Lung microvascular endothelial cell (primary cell): ENCODE measurements around the gene CTRB2. TPM values are rescaled to one million over a fixed set of nuclear protein-coding genes. Genes with fewer than 3 reads are reported as not detected.

Experiments
- DNase-seq, 2 donors: peaks; one replicate each; pipeline versions ENCODE4 v3.0.0 to v3.0.0-alpha.2; 2010; ENCODE audit warnings: low read depth in 2 of 2
- total RNA-seq: library from RNA; depleted of rRNA; stranded (reverse); fragments of >200 nt; gene quantifications from 2 replicates; pipeline ENCODE4 v1.2.1, GENCODE V29; 2014

Gene CTRB2
- not detected in 2 replicates for total RNA-seq

DNA sequence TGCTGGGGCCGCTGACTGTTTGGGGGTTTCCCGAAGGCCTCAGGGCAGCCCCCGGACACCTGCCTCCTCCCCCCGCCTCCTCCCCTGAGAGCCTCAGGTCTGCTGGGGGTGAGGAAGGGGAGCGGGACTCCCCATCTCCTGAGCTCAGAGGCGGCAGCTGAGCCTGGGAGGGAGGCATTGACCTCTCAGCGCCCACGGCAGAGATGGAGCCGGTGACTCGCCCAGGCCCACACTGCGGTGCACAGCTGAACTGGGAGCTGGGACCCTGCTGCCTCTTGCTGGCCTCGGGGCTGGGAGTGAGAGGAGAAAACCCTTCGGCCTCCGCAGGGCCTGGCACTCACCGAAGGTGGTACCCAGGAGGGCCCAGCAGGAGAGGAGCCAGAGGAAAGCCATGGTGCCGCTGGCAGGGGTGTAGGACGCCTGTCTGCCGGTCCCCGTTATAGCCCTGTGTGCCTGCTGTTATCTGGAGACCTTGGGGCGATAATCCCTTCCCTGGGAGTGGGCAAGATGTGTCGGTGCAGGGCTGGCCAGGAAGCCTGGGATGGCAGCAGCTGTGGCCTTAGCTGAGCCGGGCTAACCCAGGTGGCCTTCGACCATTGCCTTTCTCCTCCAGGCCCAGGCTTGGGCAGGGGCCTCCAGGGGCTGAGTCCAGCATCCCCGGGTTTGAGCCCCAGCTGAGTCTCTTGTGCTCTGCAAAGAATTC lies at the start of gene CTRB2:
Gene CTRB2, minus strand, starts transcription at position 413 of the 703 bp plus-strand sequence. Its CDS starts 20 bp downstream, at position 393.
- DNase-seq, result no peak

DNA sequence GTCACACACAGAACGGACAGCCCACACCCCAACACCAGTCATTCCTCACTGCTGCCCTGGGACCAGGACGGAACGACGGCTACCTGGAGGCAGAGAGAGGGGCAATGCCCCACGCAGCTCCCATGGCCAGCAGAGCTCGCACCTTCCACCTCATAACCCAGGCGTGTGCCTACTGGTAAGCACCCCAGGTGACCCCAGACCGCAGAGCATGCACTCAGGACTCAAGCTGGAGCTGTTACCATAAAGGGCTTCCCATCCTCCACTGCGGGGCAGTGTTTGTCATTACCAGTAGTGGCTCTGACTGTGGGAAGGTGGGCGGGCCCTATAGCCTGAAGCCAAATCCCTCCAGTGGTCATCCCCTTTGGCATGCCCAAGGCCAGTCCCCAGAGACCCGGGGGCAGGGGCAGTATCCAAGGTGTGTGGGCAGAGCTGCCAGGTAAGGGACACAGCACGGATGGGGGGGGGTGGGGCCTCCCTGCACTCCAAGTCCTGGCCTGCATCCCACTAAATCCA lies 49.2 kb upstream of the CTRB2 start:
- peak; percentile 57 to 85 for DNase-seq

DNA sequence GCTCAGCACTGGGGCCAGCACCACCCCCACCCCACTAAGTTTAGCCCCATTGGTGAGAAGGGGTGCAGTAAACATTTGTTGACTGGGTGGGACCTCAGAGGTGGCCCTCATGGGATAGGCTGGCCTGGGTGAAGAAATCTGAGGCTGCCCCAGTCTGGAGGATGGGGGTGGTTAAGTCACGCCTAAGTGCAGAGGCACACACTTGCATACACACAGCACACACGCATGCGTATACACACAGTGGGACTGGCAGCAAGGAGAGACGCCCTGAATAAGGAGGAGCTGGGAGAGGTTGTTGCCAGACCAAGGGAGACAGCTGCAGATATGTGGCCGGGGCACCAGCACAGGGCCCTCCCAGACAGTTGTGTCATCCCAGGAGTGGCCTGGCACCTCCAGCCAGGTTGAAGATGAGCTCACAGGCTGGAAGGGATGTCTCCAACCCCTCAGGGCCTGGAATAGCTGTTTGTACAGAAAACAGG lies 47.4 kb upstream of the CTRB2 start:
- peak; percentile 40 to 84 for DNase-seq

DNA sequence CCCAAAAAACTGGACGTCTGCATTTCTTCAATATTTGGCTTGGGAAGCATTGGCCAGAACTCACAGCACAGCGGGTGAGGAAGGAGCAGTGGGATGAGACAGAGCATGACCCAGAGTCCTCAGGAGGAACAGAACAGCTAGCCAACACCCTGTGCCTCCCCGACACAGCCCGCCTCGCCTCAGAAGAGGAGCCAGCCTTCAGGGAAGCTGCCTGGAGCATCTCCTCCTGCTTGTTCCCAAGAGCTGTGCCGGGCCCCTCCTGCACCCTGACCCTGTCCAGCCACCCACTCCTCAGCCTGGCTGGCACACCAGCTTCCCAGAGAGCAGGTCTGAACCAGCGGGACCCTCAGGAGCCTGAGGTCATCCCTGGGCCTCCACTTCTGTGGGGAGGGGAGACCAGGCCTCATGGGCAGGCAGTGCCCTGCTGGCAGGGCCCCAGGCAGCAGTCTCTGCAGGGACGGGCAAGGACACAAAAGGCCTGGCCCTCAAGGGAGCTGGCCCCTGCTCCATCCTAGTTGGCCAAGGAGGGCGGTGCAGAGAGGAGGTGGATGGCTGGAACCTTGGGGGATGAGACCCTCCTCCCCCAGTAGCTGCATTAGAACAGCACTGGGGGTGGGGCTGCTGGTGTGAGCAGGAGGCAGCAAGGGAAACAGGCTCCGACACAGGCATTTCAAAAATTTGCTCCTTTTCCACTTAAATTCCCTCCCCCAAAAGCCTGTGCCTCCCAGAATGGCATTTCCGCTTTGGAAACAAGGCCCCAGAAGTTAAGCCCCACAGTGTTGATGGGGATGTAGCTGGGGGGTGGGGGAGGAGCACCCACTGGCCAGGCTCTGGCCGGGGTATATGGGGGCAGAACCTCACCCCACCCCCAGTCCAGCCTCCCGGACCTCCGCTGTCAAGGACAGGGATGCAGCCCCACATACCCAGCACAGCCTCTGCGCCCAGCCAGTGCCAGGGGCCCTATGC lies 46.3 kb upstream of the CTRB2 start:
- peak; percentile 51 to 79 for DNase-seq

DNA sequence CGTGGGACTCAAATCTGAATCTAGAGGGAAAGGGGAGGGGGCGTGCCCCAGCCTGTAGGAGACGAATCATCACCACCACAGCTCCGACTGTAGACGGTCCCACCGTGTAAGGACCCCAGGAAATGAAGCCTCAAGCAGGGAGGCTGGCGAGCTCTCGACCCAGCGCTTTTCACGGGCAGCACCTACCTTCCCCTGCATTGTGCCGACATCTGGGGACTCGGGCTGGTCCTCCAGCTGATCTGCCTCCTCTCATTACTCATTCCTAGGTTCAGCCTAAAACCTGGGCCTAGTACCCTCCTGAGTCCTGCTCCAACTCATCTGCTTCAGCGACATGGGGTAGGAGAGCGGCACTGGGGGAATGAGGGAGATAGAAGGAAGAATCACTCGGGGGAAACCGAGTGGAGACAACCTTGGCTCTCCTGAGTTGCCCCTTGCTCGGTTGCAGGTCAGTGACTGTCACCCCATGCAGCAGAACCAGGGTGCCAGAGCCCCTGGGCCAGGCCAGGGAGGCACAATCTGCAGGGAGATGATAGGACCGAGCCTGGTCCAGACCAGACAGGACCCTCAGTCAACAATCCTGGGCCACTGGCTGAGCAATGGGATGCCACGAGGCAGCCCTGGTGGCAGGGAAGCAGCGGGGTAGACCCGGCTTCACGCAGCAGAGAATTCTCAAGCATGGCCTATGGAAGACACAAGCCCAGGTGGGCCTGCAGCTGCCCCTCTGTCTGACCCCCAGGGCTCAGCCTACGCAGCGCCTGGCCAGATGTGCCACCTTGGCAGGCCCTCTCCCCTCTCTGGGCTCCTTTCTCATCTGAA lies 45.3 kb upstream of the CTRB2 start:
- no peak for DNase-seq

DNA sequence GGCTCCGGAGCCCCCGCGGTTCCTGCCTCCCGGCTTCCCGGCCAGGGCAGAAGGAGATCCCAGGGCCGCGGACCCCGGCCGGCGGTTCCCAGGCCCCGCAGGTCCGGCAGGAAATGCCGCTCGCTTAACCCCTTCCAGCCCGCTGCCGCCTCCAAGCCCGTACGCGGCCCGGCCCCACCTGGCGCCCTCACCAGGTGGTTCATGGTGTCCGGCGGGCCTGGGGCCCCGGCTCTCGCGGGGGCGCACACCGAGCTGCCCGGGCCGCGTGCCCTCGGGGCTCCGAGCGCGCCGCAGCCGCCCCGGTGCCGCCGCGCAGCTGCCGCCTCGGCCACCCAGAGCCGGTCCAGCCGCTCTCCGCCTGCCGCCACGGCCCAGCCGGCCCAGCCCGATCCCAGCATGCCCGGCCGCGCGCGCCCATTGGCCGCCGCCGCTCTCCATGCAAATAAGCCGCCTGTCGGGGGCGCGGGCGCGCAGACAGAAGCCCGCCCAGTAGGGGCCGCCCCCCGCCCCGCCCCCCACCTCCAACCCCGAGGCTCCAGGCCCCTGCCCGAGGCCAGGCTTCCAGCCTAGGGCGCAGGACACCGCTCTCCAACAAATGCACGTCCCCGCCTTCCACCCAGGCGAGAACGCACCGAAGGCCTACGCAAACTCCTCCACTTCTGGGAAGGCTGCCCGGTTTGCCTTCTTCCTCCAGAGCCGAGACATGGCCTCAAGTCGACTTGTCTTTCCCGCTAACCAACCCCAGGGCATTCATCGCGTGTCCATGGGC lies 44.5 kb upstream of the CTRB2 start, which contains the start of gene BCAR1:
Gene BCAR1, minus strand, starts transcription at position 345 of the 769 bp plus-strand sequence. Its CDS starts 142 bp downstream, at position 203.
- peak; percentile 92 to 95 for DNase-seq

DNA sequence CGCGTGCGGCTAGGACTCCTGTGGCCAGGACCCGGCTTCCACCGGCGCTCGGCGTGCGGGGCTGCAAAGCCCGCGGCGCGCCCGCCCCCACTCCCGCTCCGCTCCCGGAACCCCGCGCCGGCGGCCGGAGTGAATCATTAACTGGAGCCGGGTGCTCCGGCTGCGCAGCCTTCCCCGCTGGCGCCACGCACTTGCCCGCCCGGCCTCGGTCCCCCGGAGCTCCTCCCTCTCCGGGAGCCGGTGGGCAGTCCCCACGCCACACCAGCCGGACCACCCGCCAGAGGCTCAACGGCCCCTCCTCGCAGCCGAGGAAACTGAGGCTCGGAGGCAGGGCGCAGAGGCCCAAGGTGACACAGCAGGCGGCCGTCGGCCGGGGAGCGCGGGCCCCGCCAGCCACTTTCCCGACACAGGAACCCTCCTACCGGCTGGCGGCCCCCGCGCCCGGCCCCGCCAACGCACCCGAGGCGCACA lies 43.9 kb upstream of the CTRB2 start:
- DNase-seq, result peak in 1 of 2 donors; percentile 56

DNA sequence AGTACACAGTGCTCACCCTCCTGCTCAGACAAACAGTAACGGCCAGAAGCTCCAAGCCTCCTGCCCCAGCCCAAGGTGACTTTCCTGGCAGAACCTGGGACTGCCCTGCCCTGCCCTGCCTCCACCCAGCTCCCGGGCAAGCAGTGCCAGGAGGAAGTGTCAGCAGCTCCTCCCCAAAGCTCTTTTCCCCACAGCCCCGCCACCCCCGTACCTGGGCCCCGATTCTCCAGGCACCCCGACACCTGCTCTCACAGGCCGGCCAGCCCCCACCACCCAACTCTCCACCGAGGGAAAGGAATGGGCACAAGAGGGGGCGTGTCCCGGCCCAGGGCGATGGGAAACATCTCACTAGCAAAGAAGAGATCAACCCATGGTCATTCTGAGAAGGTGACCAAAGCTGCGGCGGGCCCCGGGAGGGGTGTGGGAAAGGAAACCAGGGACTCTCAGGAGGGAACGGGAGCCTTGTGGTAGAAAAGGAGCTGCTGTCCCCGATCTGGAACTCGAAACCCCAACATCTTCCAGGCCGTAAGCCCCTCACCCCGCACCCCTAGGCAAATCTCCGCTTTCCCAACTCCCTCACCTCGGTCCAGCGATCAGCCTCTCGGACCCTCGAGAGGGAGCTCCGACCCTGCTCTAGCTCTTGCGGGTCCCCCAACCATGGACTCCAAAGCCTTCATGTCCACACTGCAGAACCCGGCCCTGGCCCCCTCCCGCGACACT lies 43.3 kb upstream of the CTRB2 start:
- DNase-seq, result peak in 1 of 2 donors; percentile 47

DNA sequence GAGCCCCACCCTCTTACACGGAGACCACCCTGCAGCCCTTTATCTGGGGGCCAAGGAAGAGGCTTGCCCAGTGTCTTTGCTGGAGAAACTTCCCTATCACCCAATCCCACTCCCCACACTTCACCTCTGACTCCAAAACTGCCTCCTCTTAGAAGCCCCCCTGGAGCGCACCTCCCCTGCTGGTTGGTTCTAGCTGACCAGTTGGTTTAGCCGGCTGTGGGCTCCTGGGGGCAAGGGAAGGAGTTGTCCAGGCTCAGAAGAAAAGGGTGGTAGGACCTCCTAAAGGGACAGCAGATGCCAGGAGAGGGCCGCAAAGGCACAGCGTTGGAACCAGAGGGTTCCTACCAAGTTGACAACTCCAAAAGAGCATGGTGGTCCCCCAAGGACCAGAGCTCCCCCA lies 42.5 kb upstream of the CTRB2 start:
- DNase-seq, result peak in 1 of 2 donors; percentile 33

DNA sequence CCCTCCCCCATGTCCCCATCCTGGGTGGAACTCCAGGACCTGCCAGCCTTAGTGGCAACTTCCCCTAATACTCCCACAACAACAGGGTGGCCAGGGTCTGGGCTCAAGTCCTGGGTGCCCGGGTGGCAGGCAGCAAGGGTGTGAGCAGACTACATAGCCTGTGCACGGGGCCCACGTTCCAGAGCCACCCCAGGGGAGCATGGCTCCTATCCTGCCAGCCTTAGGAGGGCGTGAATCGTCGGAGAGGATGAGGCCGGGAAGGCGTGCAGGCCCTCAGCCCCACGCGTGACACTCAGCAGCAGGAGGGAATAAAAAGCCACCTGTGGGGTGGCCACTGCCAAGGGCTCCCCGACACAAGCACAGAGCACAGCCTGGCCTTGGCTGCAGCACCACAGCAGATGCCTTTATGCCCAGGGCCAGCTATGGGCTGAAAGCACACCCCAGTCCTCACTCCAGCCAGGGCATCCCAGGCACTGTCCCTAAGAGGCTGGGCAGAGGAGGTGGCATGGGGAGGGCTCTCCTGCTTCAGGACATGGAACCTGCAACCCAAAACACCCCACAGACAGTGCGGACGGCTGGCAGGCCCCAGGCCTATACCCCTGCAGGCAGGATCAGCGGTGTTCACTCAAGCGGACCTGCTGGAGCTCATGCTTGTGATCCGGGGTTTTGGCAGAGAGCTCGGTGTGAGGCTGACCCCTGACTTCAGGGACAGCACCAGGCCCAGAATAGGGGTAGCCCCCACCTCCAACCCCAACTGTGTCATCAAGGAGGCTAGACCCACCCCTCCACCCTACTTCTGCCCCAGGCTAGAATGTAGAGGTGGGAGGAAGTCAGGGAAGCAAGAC lies 41.8 kb upstream of the CTRB2 start:
- peak in 1 of 2 donors; percentile 40 for DNase-seq

DNA sequence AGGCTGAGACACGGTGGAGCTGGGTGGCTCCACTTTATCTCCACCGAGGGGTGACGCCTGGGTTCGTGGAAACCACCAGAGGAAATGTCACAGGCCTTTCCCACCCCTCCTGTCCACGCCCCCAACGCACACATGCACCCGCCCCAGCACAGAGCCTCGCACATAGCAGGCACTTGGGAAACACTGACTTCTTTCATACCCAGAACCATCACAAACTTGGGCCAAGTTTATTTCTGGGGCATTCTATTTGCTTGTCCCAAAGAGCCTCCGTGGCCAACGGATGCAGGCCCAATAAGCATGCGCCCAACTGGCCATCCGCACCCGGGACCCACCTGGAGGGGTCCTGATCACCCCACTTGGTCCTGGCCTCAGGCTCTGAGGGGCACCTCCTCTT lies 41.2 kb upstream of the CTRB2 start:
- DNase-seq, result peak in 1 of 2 donors; percentile 74

DNA sequence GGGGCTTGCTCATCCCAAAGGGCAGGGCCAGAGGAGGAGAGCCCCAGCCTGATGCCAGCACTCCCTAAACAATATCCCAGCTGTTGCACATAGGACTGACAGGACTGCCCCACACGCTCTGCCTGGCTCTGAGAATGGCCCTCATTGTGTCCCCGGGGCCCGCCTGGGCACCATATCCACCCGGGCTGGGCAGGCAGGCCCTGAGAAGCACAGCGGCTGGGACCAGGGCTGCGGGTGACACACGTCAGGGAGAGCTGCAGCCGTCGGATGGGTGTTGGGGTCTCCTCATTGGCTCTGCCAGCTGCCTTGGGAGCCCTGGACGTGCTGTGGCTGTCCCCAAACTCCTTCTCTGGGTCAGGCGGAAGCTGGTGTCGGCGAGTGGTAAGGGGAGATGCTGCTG lies 40.3 kb upstream of the CTRB2 start:
- DNase-seq, result no peak

DNA sequence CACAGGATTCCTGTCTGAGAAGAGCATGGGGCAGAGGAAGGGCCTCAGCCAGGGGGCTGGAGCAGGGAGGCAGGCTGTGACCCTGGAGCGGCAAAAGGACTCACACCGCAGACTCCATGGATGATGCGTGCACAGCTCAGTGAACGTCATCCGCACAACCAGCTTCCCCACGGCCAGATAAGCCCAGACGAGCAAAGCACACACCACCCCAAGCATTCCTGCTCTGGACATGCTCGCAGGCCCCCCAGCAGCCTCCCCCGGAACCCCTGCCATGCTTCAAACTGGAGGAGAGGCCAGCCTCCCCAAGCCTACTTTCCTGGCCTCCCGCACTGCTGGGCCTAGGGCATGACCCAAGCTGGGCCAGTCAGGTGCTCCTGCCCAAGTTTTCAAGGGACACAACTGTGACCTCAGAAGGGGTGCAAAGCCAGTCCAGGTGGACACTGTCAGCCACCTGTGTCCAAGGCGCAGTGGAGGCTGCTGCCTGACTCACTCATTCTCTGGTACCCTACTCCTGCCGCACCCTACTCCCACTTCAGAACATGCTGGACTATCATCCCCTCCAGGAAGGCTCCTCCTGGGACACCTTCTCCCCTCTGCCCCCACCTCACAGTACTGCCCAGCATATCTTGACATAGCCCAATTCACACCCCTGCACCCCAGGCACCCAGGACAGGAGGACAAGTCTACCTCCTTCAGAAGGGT lies 39.7 kb upstream of the CTRB2 start:
- DNase-seq, result peak in 1 of 2 donors; percentile 63

DNA sequence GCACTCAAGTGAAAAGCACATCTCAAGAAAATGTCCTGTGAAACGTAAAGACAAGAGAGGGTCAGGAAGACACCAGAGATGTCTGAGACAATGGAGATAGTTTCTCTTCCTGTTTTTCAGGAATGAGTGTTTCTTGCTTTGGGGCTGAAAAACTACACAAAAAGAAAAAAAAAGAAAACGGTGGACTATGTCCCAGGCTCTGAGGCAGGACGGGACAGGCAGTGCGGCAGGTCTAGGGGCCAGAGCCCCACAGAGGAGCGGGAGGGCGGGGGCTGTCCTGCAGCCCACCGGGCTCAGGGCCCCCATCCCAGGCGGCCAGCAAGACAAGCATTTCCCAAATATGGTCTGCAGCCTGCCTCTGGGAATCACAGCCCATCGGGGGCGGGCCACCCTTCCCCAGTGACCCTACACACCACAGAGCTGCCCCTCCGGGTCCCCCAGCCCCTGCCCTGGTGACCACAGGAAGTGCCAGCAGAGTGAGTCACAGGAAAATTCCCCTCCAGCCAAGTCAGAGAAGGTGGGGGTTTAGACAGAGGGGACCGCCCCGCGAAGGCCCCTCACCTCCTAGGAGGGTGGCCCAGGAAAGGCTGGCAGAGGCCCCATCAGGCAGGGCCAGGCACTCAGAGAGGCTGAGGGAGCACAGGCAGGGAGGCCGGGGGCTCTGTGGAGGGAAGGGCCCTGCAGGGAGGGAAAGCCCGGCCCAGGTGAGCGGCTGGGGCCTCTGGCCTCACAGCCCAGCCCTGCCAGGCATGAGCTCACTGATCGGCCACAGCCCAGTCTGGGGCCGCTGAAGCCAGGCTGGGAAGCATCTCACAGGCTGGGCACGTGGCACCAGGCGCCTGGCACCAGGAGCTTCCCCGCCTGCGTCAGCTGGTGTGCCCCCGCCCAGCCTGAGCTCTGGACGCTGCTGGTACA lies 38.1 kb upstream of the CTRB2 start:
- peak; percentile 94 to 95 for DNase-seq

DNA sequence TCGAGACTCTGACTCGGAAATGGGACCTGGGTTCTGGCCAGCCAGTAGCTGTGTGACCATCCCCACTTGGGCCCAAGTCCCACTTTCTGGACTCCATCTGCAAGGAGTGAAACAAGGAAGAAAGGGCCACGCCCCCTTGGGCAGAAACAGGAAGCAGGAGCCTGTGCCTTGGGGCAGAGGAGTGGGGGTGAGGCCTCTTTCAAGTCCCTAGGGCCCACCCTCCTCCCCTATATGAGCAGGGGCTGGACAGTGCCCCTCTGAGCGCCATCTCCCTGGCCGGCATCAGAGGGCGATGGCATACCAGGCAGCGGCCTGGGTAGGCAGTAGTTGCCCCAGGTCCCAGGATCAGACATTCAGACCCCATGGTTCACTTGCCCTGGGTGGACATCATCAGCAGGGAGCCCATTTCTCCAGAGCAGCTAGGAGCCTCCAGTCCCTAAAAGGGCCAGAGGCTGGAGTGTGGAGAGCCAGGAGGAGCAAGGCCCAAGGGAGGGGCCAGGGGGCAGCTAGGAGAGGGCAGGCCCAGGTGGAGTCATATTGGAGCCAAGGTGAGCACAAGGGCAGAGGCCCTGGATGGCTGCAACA lies 37.4 kb upstream of the CTRB2 start:
- DNase-seq, result peak; percentile 35 to 58

DNA sequence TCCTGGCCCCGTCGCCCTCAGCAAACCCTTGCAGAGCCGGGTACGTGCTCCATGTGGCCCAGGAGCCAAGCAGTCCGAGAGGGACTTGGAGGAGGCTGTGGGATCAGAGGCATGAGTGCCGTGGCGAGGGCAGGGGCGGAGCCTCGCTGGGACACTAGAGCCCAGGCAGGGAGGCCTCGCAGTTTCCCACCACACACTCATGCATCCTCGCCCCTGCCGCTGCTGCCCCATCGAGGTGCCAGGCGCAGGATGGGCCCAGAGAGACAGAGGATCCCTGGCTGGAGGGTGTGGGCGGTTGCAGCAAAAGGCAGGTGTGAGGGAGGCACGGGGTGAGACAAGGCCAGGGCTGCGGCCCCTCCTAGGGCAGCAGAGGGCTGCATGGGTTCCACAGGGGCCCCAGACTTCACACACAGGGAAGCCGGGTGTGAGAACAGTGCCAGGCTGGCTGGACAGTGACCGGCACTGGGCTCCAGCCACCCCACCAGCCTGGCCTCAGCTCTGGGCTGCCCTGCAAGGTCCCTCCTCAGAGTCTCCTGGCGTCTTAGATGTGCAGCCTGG lies 36.8 kb upstream of the CTRB2 start:
- DNase-seq, result no peak
